Adipose tissue (tissue), 3 donors: ENCODE results near the gene VSX2. TPM values are rescaled to one million over a fixed set of nuclear protein-coding genes. Genes with fewer than 3 reads are reported as not detected.

Experiments used
- H3K27ac ChIP-seq: one replicate; pipeline ENCODE4 v1.5.1; 2013; ENCODE audit warnings: low read depth, low read length
- WGBS, 3 donors: extraction: QIAGEN DNeasy Blood & Tissue Kit; methylation state at CpG; one replicate each; pipeline ENCODE4 v1.1.7; 2013; 5-methylcytosine and 5-hydroxymethylcytosine counted together
- polyA plus RNA-seq, 3 donors: library from polyadenylated mRNA; stranded (reverse); fragments of 200-250 nt; gene quantifications; one replicate each; pipeline ENCODE4 v1.2.3, GENCODE V29; 2013
- donor health status: healthy with polysubstance abuse.
- donor health status: Bipolar disorder and iron deficiency.
- donor health status: healthy.

The VSX2 gene
- not detected for polyA plus RNA-seq

GRCh38 chr14:74238974-74239847 lies at the start of gene VSX2:
VSX2 (plus strand) TSS chr14:74239449; CDS start chr14:74239562, 113 bp downstream.
- H3K27ac ChIP-seq, result no peak within 1 kb of the TSS
- WGBS, 3 donors, result 10 to 13% (median 11%) methylated on average over 39 to 40 of the region's 40 CpGs

GRCh38 chr14:74190927-74191575 lies 48.2 kb upstream of the VSX2 start:
- WGBS, 3 donors, result 60 to 77% (median 70%) methylated on average over 3 of the region's 3 CpGs
- H3K27ac ChIP-seq, result no peak overlapping the region

DNA sequence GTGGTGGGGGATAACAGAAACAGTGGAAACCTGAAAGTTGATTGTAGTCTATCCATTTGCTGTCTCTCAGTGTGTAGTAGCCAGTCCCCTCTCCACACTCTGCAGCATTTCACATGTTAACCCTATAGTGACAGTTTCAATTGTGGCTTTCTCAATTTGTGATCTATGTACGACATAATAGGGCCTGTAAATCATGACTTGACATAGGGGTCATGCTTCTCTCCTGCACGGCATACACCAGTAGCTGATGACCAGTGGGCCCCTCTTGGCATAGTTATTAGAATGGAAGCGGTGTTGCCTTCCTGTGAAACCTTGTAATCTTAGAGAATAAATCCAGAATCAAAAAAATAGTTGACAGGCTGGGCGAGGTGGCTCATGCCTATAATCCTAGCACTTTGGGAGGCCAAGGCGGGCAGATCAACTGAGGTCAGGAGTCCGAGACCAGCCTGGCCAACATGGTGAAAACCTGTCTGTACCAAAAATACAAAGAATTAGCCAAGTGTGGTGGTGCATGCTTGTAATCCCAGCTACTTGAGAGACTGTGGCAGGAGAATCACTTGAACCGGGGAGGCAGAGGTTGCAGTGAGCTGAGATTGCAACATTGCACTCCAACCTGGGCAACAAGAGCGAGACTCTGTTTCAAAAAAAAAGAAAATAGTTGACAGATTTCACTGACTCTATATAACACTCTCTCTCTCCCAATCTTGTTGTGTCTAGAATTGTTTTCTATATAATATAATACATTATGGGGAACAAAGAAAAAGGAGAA lies 44.6 kb upstream of the VSX2 start:
- no peak overlapping the region for H3K27ac ChIP-seq
- WGBS, 3 donors, result 87 to 94% (median 91%) methylated on average over 8 of the region's 8 CpGs

DNA sequence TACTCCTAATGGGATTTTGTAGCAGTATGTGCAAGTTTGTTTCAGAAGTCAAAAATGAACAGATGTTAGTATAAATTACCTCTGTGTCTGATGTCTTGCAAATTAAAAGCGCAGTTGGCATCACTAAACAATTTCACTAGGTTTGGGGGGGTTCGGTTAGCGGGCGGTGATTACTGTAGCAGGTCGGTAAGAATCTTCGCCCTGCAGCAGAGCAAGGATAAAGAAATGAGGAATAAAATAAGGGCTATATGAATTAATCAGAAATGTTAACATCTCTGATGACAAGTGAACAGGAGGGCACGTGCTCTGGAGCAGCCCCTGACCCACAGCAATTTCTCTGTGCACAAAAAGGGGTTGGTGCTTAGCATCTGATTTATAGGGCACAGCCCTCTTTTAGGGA lies 43.6 kb upstream of the VSX2 start:
- no peak overlapping the region for H3K27ac ChIP-seq
- WGBS, 3 donors, result 94 to 98% (median 96%) methylated on average over 7 of the region's 7 CpGs

GRCh38 chr14:74198441-74199234 lies 40.6 kb upstream of the VSX2 start:
- no peak overlapping the region for H3K27ac ChIP-seq
- WGBS, 3 donors, result 87 to 94% (median 94%) methylated on average over 7 of the region's 7 CpGs

- H3K27ac ChIP-seq, result no peak overlapping the region
These were observed 37.1 kb upstream of the VSX2 start for GRCh38 chr14:74202113-74202512.

GRCh38 chr14:74203639-74204038 lies 35.6 kb upstream of the VSX2 start:
- 95 to 97% (median 96%) methylated on average over 8 of the region's 8 CpGs for WGBS, 3 donors
- H3K27ac ChIP-seq, result no peak overlapping the region

- WGBS, 3 donors, result 80 to 90% (median 85%) methylated on average over 6 of the region's 6 CpGs
- H3K27ac ChIP-seq, result no peak overlapping the region
These were observed 34.8 kb upstream of the VSX2 start for GRCh38 chr14:74204491-74204890.

DNA sequence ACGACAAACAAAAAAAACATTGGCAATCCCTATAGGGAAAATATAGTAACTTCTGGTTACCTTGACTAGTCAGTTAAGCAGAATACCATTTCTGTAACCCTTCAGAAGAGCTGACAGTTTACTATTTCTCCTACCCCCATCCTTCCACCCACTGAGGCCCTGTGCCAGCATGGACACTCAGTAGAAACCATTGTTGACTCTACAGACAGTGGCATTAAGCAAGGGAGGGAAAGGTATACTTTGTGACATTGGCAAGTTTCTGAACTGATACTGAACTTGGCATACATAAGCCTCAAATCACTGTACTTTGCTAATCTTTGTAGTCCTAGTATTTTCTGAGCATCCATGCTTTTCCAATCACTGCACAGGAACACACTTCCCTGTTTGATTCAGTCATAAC lies 33.4 kb upstream of the VSX2 start:
- H3K27ac ChIP-seq, result no peak overlapping the region
- WGBS, 3 donors, result 78 to 89% (median 80%) methylated on average over 1 of the region's 1 CpG

GRCh38 chr14:74207943-74208342 lies 31.3 kb upstream of the VSX2 start:
- WGBS, 3 donors, result 71 to 85% (median 81%) methylated on average over 3 of the region's 3 CpGs
- H3K27ac ChIP-seq, result no peak overlapping the region

- 60 to 73% (median 71%) methylated on average over 8 of the region's 8 CpGs for WGBS, 3 donors
- no peak overlapping the region for H3K27ac ChIP-seq
These were observed 30.6 kb upstream of the VSX2 start for GRCh38 chr14:74208642-74209041.

GRCh38 chr14:74211945-74212580 lies 27.2 kb upstream of the VSX2 start:
- H3K27ac ChIP-seq, result no peak overlapping the region
- WGBS, 3 donors, result 79 to 87% (median 82%) methylated on average over 6 of the region's 6 CpGs

DNA sequence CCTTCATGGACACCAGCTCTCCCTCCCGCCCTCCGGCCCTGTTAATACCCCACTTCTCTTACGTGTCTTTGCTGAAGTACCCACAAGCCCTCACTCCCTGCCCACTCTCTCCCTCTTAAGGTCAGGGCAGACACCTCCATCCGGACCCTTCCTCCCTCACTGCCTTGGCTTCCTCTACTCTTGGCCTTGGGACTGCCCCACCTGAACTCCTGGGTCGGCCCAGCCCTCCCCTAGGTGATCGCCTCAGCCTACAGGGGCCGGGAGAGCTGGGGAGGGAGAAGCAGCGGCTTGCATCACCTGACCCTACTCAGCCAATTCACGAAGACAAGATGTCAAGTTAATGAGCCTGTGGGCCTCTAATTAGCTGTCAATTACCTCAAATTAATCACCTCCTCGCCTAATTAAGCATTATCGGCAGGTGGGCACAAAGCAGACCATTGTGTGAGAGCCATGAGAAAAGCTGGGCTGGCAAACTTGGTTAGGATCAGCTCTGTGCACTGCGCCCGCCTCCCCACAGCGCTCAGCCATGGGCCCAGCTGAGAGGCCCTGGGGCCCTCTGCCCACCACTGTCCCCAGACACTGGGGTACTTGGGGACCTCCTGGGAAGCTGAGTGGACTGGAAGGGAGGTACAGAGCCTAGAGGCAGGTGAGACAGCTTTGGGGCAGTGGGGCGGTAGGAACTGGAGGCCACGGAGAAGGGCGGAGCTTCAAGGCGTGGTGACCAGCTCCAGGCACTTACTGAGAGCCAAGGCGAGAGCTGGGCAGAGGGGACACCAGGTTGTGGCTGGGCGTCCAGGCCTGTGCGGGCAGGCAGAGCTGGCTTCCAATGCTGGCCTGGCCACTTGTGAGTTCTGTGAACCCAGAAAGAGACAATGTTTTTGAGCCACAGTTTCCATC lies 25.1 kb upstream of the VSX2 start:
- WGBS, 3 donors, result 68 to 83% (median 81%) methylated on average over 21 of the region's 21 CpGs
- no peak overlapping the region for H3K27ac ChIP-seq

DNA sequence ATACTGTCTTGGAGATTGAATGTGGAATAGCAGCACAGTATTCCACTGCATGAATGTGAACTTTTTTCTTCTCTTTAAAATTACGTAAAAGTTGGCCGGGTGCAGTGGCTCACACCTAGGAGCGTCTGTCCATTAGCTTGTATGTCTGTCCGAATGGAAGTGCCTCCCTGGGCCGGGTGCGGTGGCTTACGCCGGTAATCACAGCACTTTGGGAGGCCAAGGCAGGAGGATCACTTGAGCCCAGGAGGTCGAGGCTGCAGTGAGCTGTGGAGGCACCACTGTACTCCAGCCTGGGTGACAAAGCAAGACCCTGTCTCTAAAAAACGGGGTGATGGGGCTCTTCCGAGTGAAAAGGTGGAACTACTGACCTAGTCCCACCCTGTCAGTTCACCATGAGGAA lies 22.6 kb upstream of the VSX2 start:
- WGBS, 3 donors, result 84 to 89% (median 87%) methylated on average over 11 of the region's 11 CpGs
- no peak overlapping the region for H3K27ac ChIP-seq

DNA sequence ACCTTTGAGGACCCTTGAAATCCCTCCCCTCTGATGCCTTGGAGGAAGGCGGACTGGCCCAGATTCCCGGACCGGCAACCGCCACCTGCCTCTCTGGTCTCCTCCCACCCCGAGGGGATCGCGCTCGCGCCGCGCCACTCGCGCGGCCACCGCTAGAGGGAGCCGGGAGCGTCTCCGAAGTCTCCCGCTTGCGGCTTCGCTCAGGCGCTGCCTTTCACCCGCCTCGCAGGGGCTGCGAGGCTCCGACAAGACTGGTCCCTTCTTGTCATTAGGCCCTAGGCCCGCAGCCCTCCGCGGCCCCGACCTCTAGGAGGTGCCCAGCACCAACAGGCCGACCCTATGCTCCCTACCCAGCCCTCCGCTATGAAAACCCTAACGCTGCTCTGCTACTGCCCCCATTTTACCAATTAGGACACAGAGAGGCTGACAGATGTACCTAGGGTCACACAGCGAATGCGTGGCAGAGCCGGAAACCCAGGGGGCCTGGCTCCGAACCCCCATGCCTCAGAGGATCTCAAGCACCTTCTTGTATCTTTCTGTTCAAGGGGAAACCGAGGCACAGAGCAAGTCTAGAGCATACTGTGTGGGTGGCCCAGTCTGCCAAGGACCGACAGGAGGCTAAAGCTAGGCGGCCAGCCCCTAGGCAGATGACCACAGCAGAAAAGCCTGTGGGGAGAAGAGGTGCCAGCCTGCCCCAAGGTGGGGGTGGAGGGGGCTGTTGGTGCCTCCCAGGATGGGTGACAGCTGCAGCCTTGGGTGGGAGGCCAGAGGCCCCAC lies 21.4 kb upstream of the VSX2 start:
- H3K27ac ChIP-seq, result no peak overlapping the region
- WGBS, 3 donors, result 11 to 12% (median 11%) methylated on average over 39 to 40 of the region's 40 CpGs

DNA sequence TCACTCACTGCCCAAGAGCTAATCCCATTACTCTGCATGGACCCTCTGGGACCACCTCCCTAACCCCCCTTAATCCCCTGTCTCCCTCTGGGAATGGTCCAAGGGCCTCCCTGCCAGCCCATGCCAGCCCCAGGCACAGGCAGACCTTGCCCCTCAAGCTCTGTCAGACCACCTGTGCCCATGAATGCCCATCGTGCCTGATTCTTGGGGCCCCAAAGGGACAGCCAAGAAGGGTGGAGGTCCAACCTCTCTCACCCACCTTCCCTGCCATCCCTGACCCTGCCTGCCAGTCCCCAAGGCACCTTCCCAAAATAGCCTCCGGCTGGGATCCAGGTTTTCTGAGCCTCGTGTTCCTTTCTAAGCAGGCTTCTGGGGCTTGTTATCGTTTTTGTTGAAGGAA lies 20.8 kb upstream of the VSX2 start:
- WGBS, 3 donors, result 53 to 65% (median 58%) methylated on average over 4 of the region's 4 CpGs
- H3K27ac ChIP-seq, result no peak overlapping the region
